VCaP (cell line): Measurements from ENCODE around the gene SWI5.
A peak's percentile ranks its signal among the peaks of the same experiment; 100 is the strongest.

Experiments used
- H3K27ac ChIP-seq: fragments of 450-650 bp; 2 replicates; pipeline ENCODE4 v1.5.1; 2017
- TF ChIP-seq, protein P1 (sequence below): fragments of 450-650 bp; conservative IDR thresholded peaks from 2 replicates; pipeline ENCODE4 v1.5.1; 2017; ENCODE audit warnings: mild to moderate bottlenecking, moderate library complexity

SWI5 gene

DNA sequence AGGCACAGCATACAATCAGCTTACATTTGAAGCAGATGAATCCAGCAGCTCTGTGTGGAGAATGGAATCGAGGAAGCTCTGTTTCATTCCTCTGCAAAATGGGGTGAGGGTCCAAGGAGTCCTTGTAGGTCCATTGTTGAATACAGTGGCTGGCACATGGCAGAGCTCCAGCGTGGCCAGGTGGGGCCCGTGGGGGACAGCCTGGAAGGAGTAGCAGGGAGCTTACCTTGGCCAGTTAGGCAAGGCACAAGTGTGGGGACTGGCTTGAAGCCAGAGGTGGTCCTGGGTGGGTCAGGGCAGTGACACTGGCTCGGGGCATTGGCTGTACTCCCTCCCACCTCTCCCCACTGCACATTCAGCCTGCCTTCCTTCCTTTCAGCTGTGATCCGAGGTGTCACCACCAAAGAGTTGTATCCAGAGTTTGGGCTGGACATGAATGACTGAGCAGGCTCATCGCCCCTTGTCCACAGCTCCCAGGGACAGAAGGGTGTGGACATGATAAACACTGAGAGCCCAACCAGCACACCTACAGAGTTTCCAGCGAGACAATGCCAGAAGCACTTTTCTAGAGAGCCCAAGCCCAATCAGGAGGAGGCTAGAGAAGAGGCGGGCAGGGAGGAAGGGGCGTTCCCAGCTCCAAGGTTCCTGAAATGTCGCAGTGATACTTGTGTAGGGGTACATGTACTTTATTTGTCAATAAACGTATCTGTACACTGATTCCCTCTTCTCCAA lies 12.4 kb downstream of the SWI5 start:
- H3K27ac ChIP-seq, result no peak overlapping the region
- TF ChIP-seq, protein P1, sequence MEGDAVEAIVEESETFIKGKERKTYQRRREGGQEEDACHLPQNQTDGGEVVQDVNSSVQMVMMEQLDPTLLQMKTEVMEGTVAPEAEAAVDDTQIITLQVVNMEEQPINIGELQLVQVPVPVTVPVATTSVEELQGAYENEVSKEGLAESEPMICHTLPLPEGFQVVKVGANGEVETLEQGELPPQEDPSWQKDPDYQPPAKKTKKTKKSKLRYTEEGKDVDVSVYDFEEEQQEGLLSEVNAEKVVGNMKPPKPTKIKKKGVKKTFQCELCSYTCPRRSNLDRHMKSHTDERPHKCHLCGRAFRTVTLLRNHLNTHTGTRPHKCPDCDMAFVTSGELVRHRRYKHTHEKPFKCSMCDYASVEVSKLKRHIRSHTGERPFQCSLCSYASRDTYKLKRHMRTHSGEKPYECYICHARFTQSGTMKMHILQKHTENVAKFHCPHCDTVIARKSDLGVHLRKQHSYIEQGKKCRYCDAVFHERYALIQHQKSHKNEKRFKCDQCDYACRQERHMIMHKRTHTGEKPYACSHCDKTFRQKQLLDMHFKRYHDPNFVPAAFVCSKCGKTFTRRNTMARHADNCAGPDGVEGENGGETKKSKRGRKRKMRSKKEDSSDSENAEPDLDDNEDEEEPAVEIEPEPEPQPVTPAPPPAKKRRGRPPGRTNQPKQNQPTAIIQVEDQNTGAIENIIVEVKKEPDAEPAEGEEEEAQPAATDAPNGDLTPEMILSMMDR, result no peak

DNA sequence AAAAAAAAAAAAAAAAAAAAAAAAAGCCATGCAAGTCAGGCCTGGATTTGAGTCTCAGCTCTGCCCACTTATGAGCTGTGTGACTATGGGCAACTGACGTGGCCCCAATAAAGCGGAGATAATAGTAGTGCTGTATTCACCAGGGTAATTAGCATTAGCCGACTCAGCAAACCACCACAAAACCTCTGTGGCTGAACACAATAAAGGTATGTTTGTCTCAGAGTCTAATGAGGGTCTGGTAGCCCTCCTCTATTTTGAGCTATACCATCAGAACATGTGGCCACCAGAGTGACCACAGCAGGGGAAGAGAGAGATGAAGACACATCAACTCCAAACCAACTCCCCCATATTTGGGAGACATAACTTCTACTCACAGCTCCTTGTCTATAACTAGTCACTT lies 15.9 kb downstream of the SWI5 start:
- no peak overlapping the region for H3K27ac ChIP-seq
- TF ChIP-seq, protein P1, result no peak

DNA sequence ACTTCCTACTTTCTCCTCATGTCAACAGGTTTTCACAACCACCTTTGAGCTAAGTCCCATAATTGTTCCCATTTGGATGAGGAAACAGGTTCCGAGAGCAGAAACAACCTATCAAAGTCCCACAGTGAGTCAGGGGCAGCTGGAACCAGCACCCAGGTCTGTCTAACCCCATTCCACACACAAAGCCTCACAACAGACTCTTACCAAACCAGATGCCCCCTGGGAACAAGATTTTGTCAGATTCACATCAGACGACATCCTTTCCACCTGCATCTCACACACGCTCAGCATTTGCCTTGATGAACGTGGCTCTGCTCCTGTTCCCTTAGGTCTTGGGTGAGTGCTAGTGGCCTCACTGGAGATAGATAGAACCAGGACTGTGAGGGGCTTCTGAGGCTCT lies 17.0 kb downstream of the SWI5 start:
- H3K27ac ChIP-seq, result peak overlapping the region; percentile 98; the same call in 1 of the 2 replicates
- TF ChIP-seq, protein P1, result no peak

DNA sequence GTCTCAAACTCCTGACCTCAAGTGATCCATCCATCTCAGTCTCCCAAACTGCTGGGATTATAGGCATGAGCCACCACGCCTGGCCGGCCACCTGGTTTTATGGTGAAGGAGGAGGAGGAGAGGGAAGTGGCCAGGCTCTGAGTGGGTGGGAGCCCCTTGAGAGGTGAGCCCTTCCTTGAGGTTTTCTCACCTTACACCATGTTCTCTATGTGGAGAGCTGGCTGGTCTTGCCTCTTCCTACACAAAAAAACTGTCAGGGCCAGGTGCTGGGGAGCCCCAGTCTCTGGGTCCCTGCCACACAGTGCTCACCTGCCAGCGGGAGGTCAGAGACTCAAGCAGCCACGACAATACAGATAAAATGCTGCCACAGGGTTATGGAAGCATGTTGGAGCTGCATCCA lies 18.1 kb downstream of the SWI5 start:
- TF ChIP-seq, protein P1, result no peak
- peak overlapping the region; percentile 98 for H3K27ac ChIP-seq

DNA sequence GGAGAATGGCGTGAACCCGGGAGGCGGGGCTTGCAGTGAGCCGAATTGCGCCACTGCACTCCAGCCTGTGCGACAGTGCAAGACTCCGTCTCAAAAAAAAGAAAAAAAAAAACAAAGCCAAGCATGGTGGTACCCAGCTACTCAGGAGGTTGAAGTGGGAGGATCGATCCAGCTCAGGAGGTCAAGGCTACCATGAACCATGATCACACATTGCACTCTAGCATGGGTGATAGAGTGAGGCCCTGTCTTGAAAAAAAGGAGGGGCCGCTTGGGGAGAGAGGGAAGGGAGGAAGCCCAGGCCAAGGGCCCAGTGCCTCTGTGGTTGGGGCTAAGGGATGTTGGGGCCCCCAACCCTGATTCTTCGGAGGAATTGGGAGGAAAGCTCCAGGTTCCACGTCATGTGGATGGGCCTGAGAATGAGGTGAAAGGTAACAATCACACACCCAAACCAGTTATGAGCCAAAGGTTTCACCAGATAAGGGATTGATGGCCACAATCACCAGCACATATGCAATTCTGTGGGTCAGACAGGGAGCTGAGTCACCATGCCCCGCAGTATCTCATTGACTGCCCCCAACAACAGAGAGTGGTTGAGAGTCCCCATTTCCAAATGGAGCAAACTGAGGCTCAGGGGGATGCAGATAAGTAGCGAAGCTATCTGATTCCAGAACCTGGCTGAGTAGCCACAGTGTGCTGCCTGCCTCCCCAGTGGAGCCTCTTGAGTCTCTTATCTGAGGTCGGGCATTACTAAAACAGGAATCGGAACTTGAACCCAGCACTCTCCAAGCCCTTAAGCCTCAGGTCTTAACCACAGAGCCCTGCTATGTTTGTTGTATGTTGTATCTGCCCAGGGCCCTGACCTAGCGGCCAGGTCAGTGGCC lies 20.5 kb downstream of the SWI5 start:
- TF ChIP-seq, protein P1, result no peak
- peak overlapping the region; percentile 98 for H3K27ac ChIP-seq

DNA sequence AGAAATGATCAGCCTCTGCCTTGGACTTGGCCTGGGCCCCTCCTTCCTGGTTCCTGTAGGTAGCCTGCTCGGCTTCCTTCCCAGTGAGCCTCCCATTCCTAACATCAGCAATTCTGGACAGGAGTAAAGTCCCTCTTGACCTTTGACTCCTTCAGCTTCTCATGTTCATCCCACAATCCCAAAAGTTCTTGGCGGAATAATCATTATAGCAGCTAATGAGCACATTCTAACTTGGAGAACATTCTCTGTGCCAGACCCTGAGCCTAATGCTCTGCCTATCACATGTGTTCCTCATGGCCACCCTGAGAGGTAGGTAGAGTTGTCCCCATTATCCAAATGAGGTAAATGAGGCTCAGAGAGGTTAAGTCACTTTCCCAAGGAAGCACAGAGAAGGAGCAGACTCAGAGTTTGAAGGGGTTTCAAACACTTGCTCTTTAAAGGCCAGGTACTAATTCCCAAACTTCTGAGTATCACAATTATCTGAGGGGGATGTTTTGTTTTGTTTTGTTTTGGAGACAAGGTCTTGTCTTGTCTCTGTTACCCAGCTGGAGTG lies 21.2 kb downstream of the SWI5 start:
- H3K27ac ChIP-seq, result peak overlapping the region; percentile 98
- TF ChIP-seq, protein P1, result no peak
